Neural crest cell (in vitro differentiated cells): Measurements from ENCODE around the gene OPN1MW. TPM values are rescaled to one million over a fixed set of nuclear protein-coding genes. Genes with fewer than 3 reads are reported as not detected.

Source experiments
- total RNA-seq: library from RNA; stranded (reverse); gene quantifications from 2 replicates; pipeline ENCODE4 v1.2.1, GENCODE V29; 2021

Gene OPN1MW
- total RNA-seq, 1 donor from 2014 or later = not detected

Other genes starting within 250 kb of the OPN1MW start
- 116 and 124 TPM in 2 replicates for gene NAA10, start 247.6 kb upstream of the OPN1MW start, total RNA-seq
- gene RENBP, start 238.0 kb upstream of the OPN1MW start, total RNA-seq = 11.4 and 11.8 TPM in 2 replicates
- gene HCFC1, start 210.8 kb upstream of the OPN1MW start, total RNA-seq = 168 and 173 TPM in 2 replicates
- 8.0 and 14.0 TPM in 2 replicates for gene TMEM187, start 209.8 kb upstream of the OPN1MW start, total RNA-seq
- gene IRAK1, start 162.7 kb upstream of the OPN1MW start, total RNA-seq = 119 and 127 TPM in 2 replicates
- gene MECP2, start 84.9 kb upstream of the OPN1MW start, total RNA-seq = 49.1 and 51.0 TPM in 2 replicates
- gene OPN1LW, start 38.4 kb upstream of the OPN1MW start, total RNA-seq = not detected in 2 replicates
- gene OPN1MW2, start 37.2 kb downstream of the OPN1MW start, total RNA-seq = not detected in 2 replicates
- gene OPN1MW3, start 75.0 kb downstream of the OPN1MW start, total RNA-seq = not detected in 2 replicates
- gene TEX28, start 112.5 kb downstream of the OPN1MW start, total RNA-seq = not detected in 2 replicates
- 0.91 and 1.1 TPM in 2 replicates for gene TKTL1, start 113.2 kb downstream of the OPN1MW start, total RNA-seq
- 786 and 809 TPM in 2 replicates for gene FLNA, start 192.0 kb downstream of the OPN1MW start, total RNA-seq
- 54.3 and 56.8 TPM in 2 replicates for gene EMD, start 196.7 kb downstream of the OPN1MW start, total RNA-seq
- gene RPL10, start 215.8 kb downstream of the OPN1MW start, total RNA-seq = 2,853 and 2,857 TPM in 2 replicates
- 9.3 and 11.5 TPM in 2 replicates for gene DNASE1L1, start 226.7 kb downstream of the OPN1MW start, total RNA-seq
- 45.7 and 47.1 TPM in 2 replicates for gene TAFAZZIN, start 228.9 kb downstream of the OPN1MW start, total RNA-seq
- 78.2 and 79.8 TPM in 2 replicates for gene ATP6AP1, start 246.1 kb downstream of the OPN1MW start, total RNA-seq